K562 (cell line): ENCODE measurements around the gene PCDH9.

Experiments used
- POLR2AphosphoS5 ChIP-seq: IDR thresholded peaks from 2 replicates; pipeline ENCODE4 v1.6.1; 2011; ENCODE audit warnings: mild to moderate bottlenecking, low read depth, low read length, moderate library complexity; ENCODE audit not compliant: control insufficient read depth, insufficient read depth
- POLR3A ChIP-seq: IDR thresholded peaks from 2 replicates; pipeline ENCODE4 v1.6.1; 2011; ENCODE audit warnings: borderline replicate concordance, mild to moderate bottlenecking, moderate library complexity; ENCODE audit not compliant: insufficient read length, insufficient read depth; ENCODE audit errors: extremely low read depth
- RBFOX2 ChIP-seq: fragments of 200-400 bp; formaldehyde crosslinking; IDR thresholded peaks from 2 replicates; pipeline ENCODE4 v1.6.1; 2017; ENCODE audit warnings: low read depth, mild to moderate bottlenecking, low read length, moderate library complexity
- RNF2 ChIP-seq: sonication (generic); IDR thresholded peaks from 2 replicates; pipeline ENCODE4 v1.6.1; 2016
- SMAD1 ChIP-seq: fragments of 150-350 bp; IDR thresholded peaks from 2 replicates; pipeline ENCODE4 v1.6.1; 2014; ENCODE audit warnings: low read length, low read depth; ENCODE audit not compliant: partially characterized antibody
- TEAD4 ChIP-seq, 2 experiments: sonication (generic) in 1 of 2; formaldehyde crosslinking in 1 of 2; IDR thresholded peaks; 2 replicates each; pipeline versions ENCODE4 v1.6.1 to v1.8.0; 2012 to 2022; ENCODE audit warnings: borderline replicate concordance in 1 of 2, inconsistent platforms in 1 of 2, low read length in 1 of 2, mild to moderate bottlenecking in 1 of 2, missing genetic modification reagents in 1 of 2
- ZNF212 ChIP-seq: fragments of 450-650 bp; formaldehyde crosslinking; IDR thresholded peaks from 2 replicates; pipeline ENCODE4 v1.4.0; 2020; ENCODE audit warnings: mild to moderate bottlenecking

- no peak for TF ChIP-seq SMAD1
- TF ChIP-seq ZNF212 (CRISPR knock-in tag): no peak
- no peak for TF ChIP-seq POLR3A
- no peak for TF ChIP-seq RBFOX2
- no peak for TF ChIP-seq TEAD4 (IDR thresholded peaks at IDR 0.05; ENCODE audit: low read length)
- TF ChIP-seq TEAD4 (CRISPR knock-in tag; IDR thresholded peaks at IDR 0.05; ENCODE audit: borderline replicate concordance): no peak
- TF ChIP-seq POLR2AphosphoS5: no peak
- TF ChIP-seq RNF2: no peak
Measured at GRCh38 chr13:67136157-67136556, 94.0 kb downstream of the PCDH9 start.
